Endothelial cell of umbilical vein (primary cell): ENCODE results near the gene LRP1B. TPM values are rescaled to one million over a fixed set of nuclear protein-coding genes. Genes with fewer than 3 reads are reported as not detected.

Source experiments
- BruUV-seq: library from RNA; stranded (reverse); fragments of 400-500 nt; replicated peaks from 2 replicates; lab custom pipeline; 2021; lab: Mats Ljungman, UMichigan
- CTCF ChIA-PET: fragments of 300-600, 350-600 bp; sonication (Branson Sonifier 250); formaldehyde crosslinking; loops from one replicate; lab custom pipeline; 2021; ENCODE audit warnings: antibody characterized with exemption, inconsistent platforms; lab: Charles Lee
- POLR2A ChIA-PET: fragments of 300-600, 350-600 bp; sonication (Branson Sonifier 250); formaldehyde crosslinking; loops from one replicate; lab custom pipeline; 2021; ENCODE audit warnings: antibody characterized with exemption, inconsistent platforms; lab: Charles Lee
- DNase-seq: peaks from one replicate; pipeline ENCODE4 v3.0.0-alpha.2; 2011; ENCODE audit warnings: low read depth, low spot score
- FAIRE-seq: peaks from 2 replicates; lab custom pipeline; 2011; peaks lifted over from hg19 to GRCh38; lab: Jason Lieb, UNC
- H2AFZ ChIP-seq: 2 replicates; pipeline ENCODE4 v1.6.0; 2012; ENCODE audit warnings: low read depth, low read length, control low read depth, inconsistent platforms
- H3K27ac ChIP-seq: 2 replicates; pipeline ENCODE4 v1.5.1; 2011; ENCODE audit warnings: low read depth, mild to moderate bottlenecking, control low read depth, low read length, moderate library complexity; ENCODE audit not compliant: insufficient read depth
- H3K27me3 ChIP-seq, 2 experiments: 2 replicates each; pipeline versions ENCODE4 v1.6.0 to v1.6.1; 2011; ENCODE audit warnings: low read length in 2 of 2, mixed read lengths in 1 of 2; ENCODE audit not compliant: control insufficient read depth in 2 of 2, insufficient read depth in 2 of 2
- H3K36me3 ChIP-seq, 2 experiments: 2 replicates in 1 of 2; 3 replicates in 1 of 2; pipeline ENCODE4 v1.5.1; 2011; ENCODE audit warnings: low read length in 2 of 2, mild to moderate bottlenecking in 1 of 2, moderate library complexity in 1 of 2; ENCODE audit not compliant: control insufficient read depth in 2 of 2, insufficient read depth in 2 of 2; ENCODE audit errors: extremely low read depth in 1 of 2
- H3K4me1 ChIP-seq: 3 replicates; pipeline ENCODE4 v1.5.1; 2011; ENCODE audit warnings: mild to moderate bottlenecking, low read length; ENCODE audit not compliant: control insufficient read depth, insufficient read depth; ENCODE audit errors: extremely low read depth
- H3K4me2 ChIP-seq: 2 replicates; pipeline ENCODE4 v1.6.1; 2011; ENCODE audit warnings: low read length, control low read depth, mixed read lengths; ENCODE audit not compliant: insufficient read depth
- H3K4me3 ChIP-seq, 3 experiments: fragments of 200-600 bp in 1 of 3; sonication (generic), shearing (Covaris generic) in 1 of 3; replicated peaks in 1 of 3; 2 replicates each; pipeline ENCODE4 v1.5.1; 2011 to 2016; ENCODE audit warnings: control low read depth in 3 of 3, low read length in 3 of 3, mild to moderate bottlenecking in 2 of 3, inconsistent platforms in 1 of 3, low read depth in 1 of 3, moderate library complexity in 1 of 3; ENCODE audit not compliant: insufficient read depth in 1 of 3
- H3K79me2 ChIP-seq: 2 replicates; pipeline ENCODE4 v1.6.0; 2012; ENCODE audit warnings: low read length, inconsistent platforms; ENCODE audit not compliant: control insufficient read depth, insufficient read depth
- H3K9ac ChIP-seq: replicated peaks from 2 replicates; pipeline ENCODE3; 2011; ENCODE audit warnings: low read length, control low read depth; ENCODE audit not compliant: insufficient read depth; ENCODE audit errors: extremely low read depth
- H3K9me1 ChIP-seq: replicated peaks from 3 replicates; pipeline ENCODE4 v1.6.0; 2011; ENCODE audit warnings: mild to moderate bottlenecking, low read length; ENCODE audit not compliant: control insufficient read depth, insufficient read depth; ENCODE audit errors: extremely low read depth
- H3K9me3 ChIP-seq: replicated peaks from 2 replicates; pipeline ENCODE4 v1.5.1; 2012; ENCODE audit warnings: low read length, inconsistent platforms; ENCODE audit not compliant: control insufficient read depth, insufficient read depth
- H4K20me1 ChIP-seq: replicated peaks from 2 replicates; pipeline ENCODE3; 2011; ENCODE audit warnings: mild to moderate bottlenecking, low read length; ENCODE audit not compliant: control insufficient read depth, insufficient read depth; ENCODE audit errors: extremely low read depth
- EZH2 ChIP-seq: IDR thresholded peaks from 2 replicates; pipeline ENCODE4 v1.6.1; 2012; ENCODE audit warnings: borderline replicate concordance, low read depth, mild to moderate bottlenecking, moderate library complexity, low read length, inconsistent platforms; ENCODE audit not compliant: severe bottlenecking
- FOS ChIP-seq: IDR thresholded peaks from 2 replicates; pipeline ENCODE4 v1.6.1; 2011; ENCODE audit warnings: mild to moderate bottlenecking, low read length, moderate library complexity, borderline replicate concordance; ENCODE audit not compliant: insufficient read depth
- GATA2 ChIP-seq: IDR thresholded peaks from 2 replicates; pipeline ENCODE4 v1.7.0; 2011; ENCODE audit warnings: low read depth, mild to moderate bottlenecking, moderate library complexity, mixed read lengths, low read length; ENCODE audit not compliant: insufficient read length, insufficient read depth
- JUN ChIP-seq: IDR thresholded peaks from 2 replicates; pipeline ENCODE4 v1.6.1; 2011; ENCODE audit warnings: borderline replicate concordance, low read depth; ENCODE audit not compliant: insufficient read length, insufficient read depth
- MYC ChIP-seq: IDR thresholded peaks from one replicate; pipeline ENCODE4 v1.6.1; 2011; ENCODE audit warnings: mild to moderate bottlenecking, low read depth, low read length
- POLR2A ChIP-seq: IDR thresholded peaks from 2 replicates; pipeline ENCODE4 v1.6.1; 2012; ENCODE audit warnings: low read depth, mild to moderate bottlenecking, control low read depth, low read length
- POLR2AphosphoS5 ChIP-seq: IDR thresholded peaks from 2 replicates; pipeline ENCODE4 v1.6.1; 2012; ENCODE audit warnings: low read depth, mild to moderate bottlenecking, control low read depth, low read length, moderate library complexity; ENCODE audit not compliant: insufficient read depth
- dilution Hi-C: fragments of 300-500 bp; cut with MboI; formaldehyde crosslinking; loops from one replicate; pipeline ENCODE4 v1.15.0; 2019; ENCODE audit warnings: low sequenced_read_pairs; ENCODE audit not compliant: extremely low pct_ligation_motif_present
- intact Hi-C: fragments of 100-400 bp; cut with micrococcal nuclease; formaldehyde crosslinking; loops from one replicate; pipeline ENCODE4 v1.10.0; 2022
- polyA plus RNA-seq, 4 experiments: library from polyadenylated mRNA; depleted of rRNA in 3 of 4; stranded (reverse) in 3 of 4; unstranded in 1 of 4; fragments of >200 nt; gene quantifications; 2 replicates each; pipeline versions ENCODE4 v1.2.1 to v1.2.3, GENCODE V29; 2011 to 2012; ENCODE audit warnings: missing spikeins in 1 of 4
- total RNA-seq: library from RNA; stranded (reverse); gene quantifications from 2 replicates; pipeline ENCODE4 v1.2.3, GENCODE V29; 2021
- TF ChIP-seq, protein P1 (sequence below), 2 donors: IDR thresholded peaks; 1 replicate in 1 of 2; 2 replicates in 1 of 2; pipeline ENCODE4 v1.5.1; 2011; ENCODE audit warnings: low read length in 2 of 2, mild to moderate bottlenecking in 2 of 2, moderate library complexity in 2 of 2, control low read depth in 1 of 2, inconsistent platforms in 1 of 2, low read depth in 1 of 2; ENCODE audit not compliant: insufficient read depth in 1 of 2; ENCODE audit errors: extremely low read depth in 1 of 2
- TF ChIP-seq, protein P2 (sequence below): IDR thresholded peaks from 2 replicates; pipeline ENCODE4 v1.6.1; 2011; ENCODE audit not compliant: insufficient read depth, insufficient read length

LRP1B gene
- total and polyA plus RNA-seq, 2 donors (not counting 3 experiments of a cell fraction or from before 2014, with no cell fraction given): 0.03 to 0.07 TPM

DNA sequence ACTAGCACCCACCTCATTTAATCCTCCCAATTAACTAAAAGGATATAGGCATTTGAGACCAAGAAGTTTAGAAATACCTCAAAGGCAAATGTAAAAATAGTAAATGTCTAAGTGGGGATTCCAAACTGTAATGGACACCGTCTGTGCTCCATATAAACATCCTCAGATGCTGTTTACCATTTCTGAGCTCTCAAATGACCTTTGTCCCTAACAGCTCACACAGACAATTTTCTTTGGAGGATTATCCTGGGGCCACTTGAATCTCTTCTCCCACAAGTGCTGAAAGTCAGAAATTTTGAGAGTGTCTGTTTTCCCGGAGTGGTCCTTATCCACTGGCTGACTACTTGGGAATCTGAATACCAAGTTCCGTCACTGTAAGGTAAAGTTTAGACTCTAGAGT is 1418.9 kb downstream of the LRP1B start:
- Histone ChIP-seq H3K4me2 (no peak overlapping the region), H3K9me1 (no peaks in the 10 kb centered on the region), H3K36me3 (no peaks in the 10 kb centered on the region), H3K9ac (no peak overlapping the region), H3K4me1 (no peaks in the 10 kb centered on the region), H3K27ac (no peak overlapping the region), H4K20me1 (no peaks in the 10 kb centered on the region), H3K27me3 (peaks cover 0 to 2% of the 10 kb centered on the region in 2 experiments), H3K79me2 (no peaks in the 10 kb centered on the region), H3K4me3 (no peak overlapping the region), H3K9me3 (no peaks in the 10 kb centered on the region), H2AFZ (no peak overlapping the region)
- intact Hi-C loops: no loop called here
- BruUV-seq: no TSS peak
- ChIA-PET POLR2A (no interaction called here), CTCF (no interaction called here)
- FAIRE-seq (no peak), DNase-seq (no peak)
- dilution Hi-C loops: no loop called here
- TF ChIP-seq GATA2 (no peak), POLR2AphosphoS5 (no peak), POLR2A (no peak), MYC (no peak), JUN (no peak), EZH2 (no peak), FOS (no peak)
- TF ChIP-seq, protein P1, sequence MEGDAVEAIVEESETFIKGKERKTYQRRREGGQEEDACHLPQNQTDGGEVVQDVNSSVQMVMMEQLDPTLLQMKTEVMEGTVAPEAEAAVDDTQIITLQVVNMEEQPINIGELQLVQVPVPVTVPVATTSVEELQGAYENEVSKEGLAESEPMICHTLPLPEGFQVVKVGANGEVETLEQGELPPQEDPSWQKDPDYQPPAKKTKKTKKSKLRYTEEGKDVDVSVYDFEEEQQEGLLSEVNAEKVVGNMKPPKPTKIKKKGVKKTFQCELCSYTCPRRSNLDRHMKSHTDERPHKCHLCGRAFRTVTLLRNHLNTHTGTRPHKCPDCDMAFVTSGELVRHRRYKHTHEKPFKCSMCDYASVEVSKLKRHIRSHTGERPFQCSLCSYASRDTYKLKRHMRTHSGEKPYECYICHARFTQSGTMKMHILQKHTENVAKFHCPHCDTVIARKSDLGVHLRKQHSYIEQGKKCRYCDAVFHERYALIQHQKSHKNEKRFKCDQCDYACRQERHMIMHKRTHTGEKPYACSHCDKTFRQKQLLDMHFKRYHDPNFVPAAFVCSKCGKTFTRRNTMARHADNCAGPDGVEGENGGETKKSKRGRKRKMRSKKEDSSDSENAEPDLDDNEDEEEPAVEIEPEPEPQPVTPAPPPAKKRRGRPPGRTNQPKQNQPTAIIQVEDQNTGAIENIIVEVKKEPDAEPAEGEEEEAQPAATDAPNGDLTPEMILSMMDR (IDR thresholded peaks at IDR 0.05; ENCODE audit: extremely low read depth in 1 of 2, insufficient read depth in 1 of 2, low read depth in 1 of 2, low read length in 2 of 2): no peak
- TF ChIP-seq, protein P2, sequence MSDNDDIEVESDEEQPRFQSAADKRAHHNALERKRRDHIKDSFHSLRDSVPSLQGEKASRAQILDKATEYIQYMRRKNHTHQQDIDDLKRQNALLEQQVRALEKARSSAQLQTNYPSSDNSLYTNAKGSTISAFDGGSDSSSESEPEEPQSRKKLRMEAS: no peak
